GM06990 (cell line): ENCODE measurements around the gene SSC4D.
"Not testable (repeated sequence)": the region's sequence is repeated elsewhere in the genome, so short reads cannot be mapped to it uniquely, and the experiment has no call there.

ENCODE experiments used
- DNase-seq: peaks from one replicate; pipeline ENCODE4 v3.0.0-alpha.2; 2011; ENCODE audit not compliant: insufficient read length; ENCODE audit errors: extremely low read depth
- H3K27me3 ChIP-seq: replicated peaks from 2 replicates; pipeline ENCODE4 v1.6.0; 2011; ENCODE audit warnings: low read length; ENCODE audit not compliant: control insufficient read depth, insufficient read depth
- H3K36me3 ChIP-seq: 2 replicates; pipeline ENCODE4 v1.5.1; 2011; ENCODE audit warnings: low read length; ENCODE audit not compliant: control insufficient read depth, insufficient read depth
- H3K4me3 ChIP-seq: replicated peaks from 2 replicates; pipeline ENCODE4 v1.5.1; 2011; ENCODE audit warnings: low read depth, mild to moderate bottlenecking, control low read depth, low read length
- TF ChIP-seq, protein P1 (sequence below): IDR thresholded peaks from 2 replicates; pipeline ENCODE4 v1.5.1; 2011; ENCODE audit warnings: low read length, control low read depth, mild to moderate bottlenecking, inconsistent platforms; ENCODE audit not compliant: insufficient read depth, poor library complexity, severe bottlenecking

SSC4D gene

DNA sequence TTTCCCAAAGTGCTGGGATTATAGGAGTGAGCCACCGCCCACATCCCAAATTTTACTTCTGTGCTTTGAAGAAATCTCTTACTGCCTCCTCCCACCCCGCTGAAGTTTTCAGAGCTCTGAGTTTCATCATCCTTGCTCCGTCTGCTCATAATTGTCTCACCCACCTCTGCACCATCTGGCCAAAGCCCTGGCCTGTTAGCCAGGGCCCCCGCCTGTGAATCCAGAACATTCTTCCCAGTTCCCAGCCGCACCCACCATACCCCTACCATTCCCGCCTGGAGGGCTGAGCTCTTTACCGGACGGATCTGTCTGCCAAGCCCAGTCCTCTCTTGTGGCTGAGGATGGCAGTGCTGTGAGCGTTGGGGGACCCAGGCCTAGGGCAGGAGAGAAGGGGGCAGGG, 14.5 kb downstream of the SSC4D start:
- no peaks in the 10 kb centered on the region for H3K36me3 ChIP-seq
- TF ChIP-seq, protein P1, sequence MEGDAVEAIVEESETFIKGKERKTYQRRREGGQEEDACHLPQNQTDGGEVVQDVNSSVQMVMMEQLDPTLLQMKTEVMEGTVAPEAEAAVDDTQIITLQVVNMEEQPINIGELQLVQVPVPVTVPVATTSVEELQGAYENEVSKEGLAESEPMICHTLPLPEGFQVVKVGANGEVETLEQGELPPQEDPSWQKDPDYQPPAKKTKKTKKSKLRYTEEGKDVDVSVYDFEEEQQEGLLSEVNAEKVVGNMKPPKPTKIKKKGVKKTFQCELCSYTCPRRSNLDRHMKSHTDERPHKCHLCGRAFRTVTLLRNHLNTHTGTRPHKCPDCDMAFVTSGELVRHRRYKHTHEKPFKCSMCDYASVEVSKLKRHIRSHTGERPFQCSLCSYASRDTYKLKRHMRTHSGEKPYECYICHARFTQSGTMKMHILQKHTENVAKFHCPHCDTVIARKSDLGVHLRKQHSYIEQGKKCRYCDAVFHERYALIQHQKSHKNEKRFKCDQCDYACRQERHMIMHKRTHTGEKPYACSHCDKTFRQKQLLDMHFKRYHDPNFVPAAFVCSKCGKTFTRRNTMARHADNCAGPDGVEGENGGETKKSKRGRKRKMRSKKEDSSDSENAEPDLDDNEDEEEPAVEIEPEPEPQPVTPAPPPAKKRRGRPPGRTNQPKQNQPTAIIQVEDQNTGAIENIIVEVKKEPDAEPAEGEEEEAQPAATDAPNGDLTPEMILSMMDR, result no peak
- no peaks in the 10 kb centered on the region for H3K27me3 ChIP-seq
- DNase-seq, result no peak
- H3K4me3 ChIP-seq, result no peak overlapping the region

DNA sequence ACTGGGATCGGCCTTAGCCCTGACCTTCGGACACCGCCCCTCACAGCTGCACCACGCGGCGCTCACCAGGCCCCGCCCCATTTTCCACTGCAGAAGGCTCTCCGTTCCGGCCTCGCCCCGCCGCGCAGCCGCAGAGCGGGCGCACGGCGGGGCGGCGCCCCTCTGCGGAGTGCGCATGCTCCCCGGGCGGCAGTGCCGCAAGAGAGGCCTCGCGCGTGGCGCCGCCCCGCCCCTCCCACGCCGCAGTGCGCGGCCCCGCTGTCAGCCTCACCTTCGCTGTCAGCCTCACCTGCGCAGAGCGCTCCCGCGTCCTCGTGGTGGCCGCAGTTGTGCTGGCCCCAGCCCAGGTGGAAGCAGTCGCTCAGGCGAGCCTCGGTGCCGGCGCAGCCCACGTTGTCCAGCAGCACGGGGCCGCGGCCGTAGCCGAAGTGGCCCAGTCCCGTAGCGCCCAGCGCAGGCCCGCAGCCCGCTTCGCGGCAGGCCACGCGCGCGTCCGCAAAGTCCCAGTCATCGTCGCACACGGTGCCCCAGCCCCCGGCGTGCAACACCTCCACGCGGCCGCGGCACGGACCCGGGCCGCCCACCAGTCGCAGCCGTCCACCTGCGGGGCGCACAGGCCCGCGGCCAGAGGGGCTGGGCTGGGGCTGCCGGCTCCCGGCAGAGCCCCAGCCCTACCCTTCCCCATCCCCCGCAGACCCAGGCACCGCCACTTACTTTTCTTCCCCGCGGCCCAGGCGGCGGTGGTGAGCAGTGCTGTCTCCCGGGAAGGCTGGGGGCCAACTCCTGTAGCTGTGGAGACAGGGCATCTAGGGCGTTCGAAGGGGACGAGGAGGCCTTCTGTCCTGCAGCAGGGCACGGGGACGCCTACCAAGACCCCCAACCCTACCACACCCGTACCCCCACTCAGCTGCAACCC, 16.1 kb downstream of the SSC4D start:
- Histone ChIP-seq H3K4me3 (peak overlapping the region; percentile 76), H3K27me3 (no peaks in the 10 kb centered on the region), H3K36me3 (no peaks in the 10 kb centered on the region)
- TF ChIP-seq, protein P1, result no peak
- DNase-seq, result peak; percentile 95

DNA sequence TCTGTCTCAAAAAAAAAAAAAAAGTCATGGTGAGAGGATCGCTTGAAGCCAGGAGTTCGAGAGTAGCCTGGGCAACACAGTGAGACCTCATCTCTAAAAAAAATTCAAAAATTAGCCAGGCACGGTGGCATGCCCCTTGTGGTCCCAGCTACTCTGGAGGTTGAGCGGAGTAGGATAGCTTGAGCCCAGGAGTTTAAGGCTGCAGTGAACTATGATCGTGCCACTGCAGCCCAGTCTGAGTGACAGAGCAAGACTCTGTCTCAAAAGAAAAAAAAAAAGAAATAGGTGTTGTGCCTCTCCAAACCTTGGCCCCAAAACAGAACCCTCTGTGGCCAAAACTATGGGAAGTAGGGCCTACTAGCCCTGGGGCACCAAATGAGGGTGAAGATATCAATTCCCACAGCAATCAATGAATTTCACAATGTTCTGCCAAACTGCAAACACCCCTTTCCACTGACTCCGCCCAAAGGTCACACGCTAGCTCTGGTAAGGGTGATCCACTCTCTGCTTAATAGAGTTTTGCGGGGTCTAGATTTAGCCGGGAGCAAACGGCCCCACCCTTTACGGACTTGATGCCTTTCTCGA, 16.9 kb downstream of the SSC4D start:
- Histone ChIP-seq H3K4me3 (peak overlapping the region; percentile 45), H3K36me3 (no peaks in the 10 kb centered on the region), H3K27me3 (no peaks in the 10 kb centered on the region)
- no peak for DNase-seq
- TF ChIP-seq, protein P1, result no peak

DNA sequence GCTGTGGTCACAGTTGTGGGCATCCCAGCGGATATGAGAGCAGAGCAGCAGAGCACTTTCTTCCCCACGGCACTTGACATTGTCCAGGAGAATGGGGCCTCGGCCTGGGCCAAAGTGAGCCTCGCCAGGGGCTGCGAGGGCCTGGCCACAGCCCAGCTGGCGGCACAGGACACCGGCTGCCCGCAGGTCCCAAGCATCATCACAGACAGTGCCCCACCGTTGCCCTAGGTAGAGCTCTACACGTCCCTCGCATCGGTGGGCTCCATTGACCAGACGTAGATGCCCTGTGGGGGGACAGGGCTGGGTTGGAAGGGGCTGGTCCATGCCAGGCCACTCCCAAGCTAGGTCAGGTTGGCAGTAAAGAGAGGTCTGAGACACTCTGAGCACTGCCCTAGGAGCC, 19.4 kb downstream of the SSC4D start:
- Histone ChIP-seq H3K36me3 (no peaks in the 10 kb centered on the region), H3K4me3 (no peak overlapping the region), H3K27me3 (no peaks in the 10 kb centered on the region)
- DNase-seq, result no peak
- TF ChIP-seq, protein P1, result no peak

DNA sequence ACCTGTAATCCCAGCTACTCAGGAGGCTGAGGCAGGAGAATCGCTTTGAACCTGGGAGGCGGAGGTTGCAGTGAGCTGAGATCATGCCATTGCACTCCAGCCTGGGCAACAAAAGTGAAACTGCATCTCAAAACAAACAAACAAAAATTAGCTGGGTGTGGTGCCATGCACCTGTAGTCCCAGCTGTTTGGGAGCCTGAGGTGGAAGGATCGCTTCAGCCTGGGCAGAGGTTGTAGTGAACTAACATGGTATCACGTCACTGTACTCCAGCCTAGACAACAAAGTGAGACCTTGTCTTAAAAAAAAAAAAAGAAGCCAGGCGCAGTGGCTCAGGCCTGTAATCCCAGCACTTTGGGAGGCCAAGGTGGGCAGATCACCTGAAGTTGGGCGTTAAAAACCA, 21.7 kb downstream of the SSC4D start:
- H3K4me3 ChIP-seq, H3K27me3 ChIP-seq, H3K36me3 ChIP-seq, DNase-seq: not testable (repeated sequence)

DNA sequence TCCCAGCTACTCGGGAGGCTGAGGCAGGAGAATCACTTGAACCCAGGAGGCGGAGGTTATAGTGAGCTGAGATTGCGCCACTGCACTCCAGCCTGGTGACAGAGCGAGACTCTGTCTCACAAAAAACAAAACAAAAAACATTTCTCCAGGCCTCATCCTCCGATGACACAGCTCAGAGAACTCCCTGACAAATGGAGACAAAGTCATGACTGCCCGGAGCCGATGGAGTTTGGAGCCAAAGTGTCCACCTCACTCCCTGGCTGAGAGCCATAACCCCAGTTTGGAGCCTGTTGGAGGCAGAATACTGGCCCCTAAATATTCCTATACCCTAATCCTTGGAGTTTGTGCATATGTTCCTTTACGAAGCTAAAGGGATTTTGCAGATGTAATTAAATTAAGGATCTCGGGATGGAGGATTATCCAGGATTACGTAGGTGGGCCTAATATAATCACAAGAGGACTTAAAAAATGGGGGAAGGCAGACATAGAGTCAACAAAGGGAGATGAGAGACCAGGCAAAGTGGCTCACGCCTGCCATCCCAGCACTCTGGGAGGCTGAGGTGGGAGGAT, 22.7 kb downstream of the SSC4D start:
- no peak overlapping the region for H3K4me3 ChIP-seq
- H3K36me3 ChIP-seq, result no peaks in the 10 kb centered on the region
- H3K27me3 ChIP-seq, result no peaks in the 10 kb centered on the region
- no peak for DNase-seq
- TF ChIP-seq, protein P1, result no peak
